GM12875 (cell line): Measurements from ENCODE around the gene SLC12A2.
A peak's percentile ranks its signal among the peaks of the same experiment; 100 is the strongest.

ENCODE experiments used
- H3K4me3 ChIP-seq: one replicate; pipeline ENCODE4 v1.5.1; 2011; ENCODE audit warnings: low read depth, low read length, control low read depth
- TF ChIP-seq, protein P1 (sequence below): IDR thresholded peaks from 2 replicates; pipeline ENCODE4 v1.5.1; 2011; ENCODE audit warnings: low read depth, mild to moderate bottlenecking, control low read depth, inconsistent platforms, low read length, moderate library complexity, borderline replicate concordance; ENCODE audit not compliant: insufficient read depth

Gene SLC12A2

GRCh38 chr5:128195316-128195715 is 111.8 kb downstream of the SLC12A2 start:
- no peak overlapping the region for H3K4me3 ChIP-seq
- TF ChIP-seq, protein P1, sequence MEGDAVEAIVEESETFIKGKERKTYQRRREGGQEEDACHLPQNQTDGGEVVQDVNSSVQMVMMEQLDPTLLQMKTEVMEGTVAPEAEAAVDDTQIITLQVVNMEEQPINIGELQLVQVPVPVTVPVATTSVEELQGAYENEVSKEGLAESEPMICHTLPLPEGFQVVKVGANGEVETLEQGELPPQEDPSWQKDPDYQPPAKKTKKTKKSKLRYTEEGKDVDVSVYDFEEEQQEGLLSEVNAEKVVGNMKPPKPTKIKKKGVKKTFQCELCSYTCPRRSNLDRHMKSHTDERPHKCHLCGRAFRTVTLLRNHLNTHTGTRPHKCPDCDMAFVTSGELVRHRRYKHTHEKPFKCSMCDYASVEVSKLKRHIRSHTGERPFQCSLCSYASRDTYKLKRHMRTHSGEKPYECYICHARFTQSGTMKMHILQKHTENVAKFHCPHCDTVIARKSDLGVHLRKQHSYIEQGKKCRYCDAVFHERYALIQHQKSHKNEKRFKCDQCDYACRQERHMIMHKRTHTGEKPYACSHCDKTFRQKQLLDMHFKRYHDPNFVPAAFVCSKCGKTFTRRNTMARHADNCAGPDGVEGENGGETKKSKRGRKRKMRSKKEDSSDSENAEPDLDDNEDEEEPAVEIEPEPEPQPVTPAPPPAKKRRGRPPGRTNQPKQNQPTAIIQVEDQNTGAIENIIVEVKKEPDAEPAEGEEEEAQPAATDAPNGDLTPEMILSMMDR: no peak

- TF ChIP-seq, protein P1: no peak
- H3K4me3 ChIP-seq: no peak overlapping the region
Observed at GRCh38 chr5:128196080-128196479, 112.5 kb downstream of the SLC12A2 start.

GRCh38 chr5:128196791-128197190 is 113.2 kb downstream of the SLC12A2 start:
- H3K4me3 ChIP-seq: no peak overlapping the region
- TF ChIP-seq, protein P1: no peak

- no peak overlapping the region for H3K4me3 ChIP-seq
- TF ChIP-seq, protein P1: no peak
Observed at GRCh38 chr5:128197896-128198522, 114.4 kb downstream of the SLC12A2 start.

- H3K4me3 ChIP-seq: no peak overlapping the region
- TF ChIP-seq, protein P1: no peak
Observed at GRCh38 chr5:128199104-128199503, 115.5 kb downstream of the SLC12A2 start.

GRCh38 chr5:128199611-128200010 is 116.0 kb downstream of the SLC12A2 start:
- TF ChIP-seq, protein P1: no peak
- no peak overlapping the region for H3K4me3 ChIP-seq

DNA sequence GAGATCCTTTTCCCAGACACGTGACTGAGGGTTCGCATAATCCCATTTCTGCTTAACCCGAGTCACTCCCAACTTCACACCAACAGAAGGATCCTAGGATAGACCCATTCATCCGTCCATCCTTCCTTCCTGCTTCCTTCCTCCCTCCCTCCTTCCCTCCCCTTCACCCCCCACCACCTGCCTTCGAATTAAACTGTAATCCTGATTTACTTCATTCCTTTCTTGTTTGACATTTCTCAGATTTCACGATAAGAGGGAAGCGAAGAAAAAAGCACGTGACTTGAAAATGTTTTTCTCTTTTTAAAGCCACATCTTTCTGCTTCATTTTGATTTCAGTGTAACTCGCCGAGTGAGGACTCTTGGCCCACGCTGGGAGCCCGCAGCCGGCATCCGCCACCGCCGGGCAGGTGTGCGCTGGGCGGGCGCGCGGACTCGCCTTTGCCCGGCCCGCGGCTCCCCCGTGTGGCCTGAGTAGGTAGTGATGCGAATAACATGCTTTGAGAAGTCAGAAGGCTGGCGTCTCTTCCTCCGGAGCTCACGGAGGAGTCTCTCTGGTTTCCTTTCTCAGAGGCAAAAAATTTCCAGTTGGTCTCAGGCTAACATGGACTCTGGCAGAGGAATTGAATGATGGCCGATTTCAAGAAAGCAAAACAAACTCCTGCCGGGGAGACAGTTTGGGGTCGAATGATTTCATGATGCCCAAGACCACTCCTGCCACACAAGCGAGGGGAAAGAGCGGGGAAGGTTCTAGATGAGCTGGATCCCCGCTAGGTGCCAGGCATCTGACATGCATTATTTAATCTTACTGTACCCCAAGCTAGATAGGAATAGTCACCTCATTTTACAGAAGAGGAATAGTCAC is 117.7 kb downstream of the SLC12A2 start:
- TF ChIP-seq, protein P1: peak; percentile 86
- no peak overlapping the region for H3K4me3 ChIP-seq
